Coronary artery (tissue), 2 donors: Measurements from ENCODE around the gene OTOP1.
"Not testable (repeated sequence)": the region's sequence is repeated elsewhere in the genome, so short reads cannot be mapped to it uniquely, and the experiment has no call there.

Source experiments
- DNase-seq: peaks from one replicate; pipeline ENCODE4 v3.0.0-alpha.2; 2017; ENCODE audit warnings: low spot score
- H3K27ac ChIP-seq, 2 donors: fragments of 200-600 bp; sonication (generic); one replicate each; pipeline ENCODE4 v1.5.1; 2016 to 2019
- H3K4me3 ChIP-seq: fragments of 200-600 bp; sonication (generic); 2 replicates; pipeline ENCODE4 v1.5.1; 2016; ENCODE audit warnings: mild to moderate bottlenecking, moderate library complexity
- CTCF ChIP-seq: fragments of 200-600 bp; sonication (generic); IDR thresholded peaks from one replicate; pipeline ENCODE4 v1.5.1; 2019; ENCODE audit warnings: antibody characterized with exemption

The OTOP1 gene

GRCh38 chr4:4206204-4206603, 20.5 kb downstream of the OTOP1 start:
- no peak for TF ChIP-seq CTCF
- H3K27ac ChIP-seq, result no peak overlapping the region

GRCh38 chr4:4204401-4204745, 22.4 kb downstream of the OTOP1 start:
- Histone ChIP-seq H3K27ac (no peak overlapping the region), H3K4me3 (no peak overlapping the region)
- TF ChIP-seq CTCF, result no peak
- no peak for DNase-seq

More at GRCh38 chr4:4206204-4206603, 20.5 kb downstream of the OTOP1 start:
- H3K4me3 ChIP-seq, result no peak overlapping the region
- DNase-seq, result no peak

GRCh38 chr4:4203688-4204400, 22.9 kb downstream of the OTOP1 start:
- Histone ChIP-seq H3K27ac (no peak overlapping the region), H3K4me3 (no peak overlapping the region)
- no peak for DNase-seq
- TF ChIP-seq CTCF, result no peak

GRCh38 chr4:4202510-4202909, 24.2 kb downstream of the OTOP1 start:
- DNase-seq, result no peak
- no peak for TF ChIP-seq CTCF
- Histone ChIP-seq H3K4me3 (no peak overlapping the region), H3K27ac (no peak overlapping the region)

GRCh38 chr4:4200624-4201023, 26.1 kb downstream of the OTOP1 start:
- TF ChIP-seq CTCF, result no peak
- Histone ChIP-seq H3K27ac (no peak overlapping the region), H3K4me3 (no peak overlapping the region)
- DNase-seq, result no peak

- Histone ChIP-seq H3K4me3 (no peak overlapping the region), H3K27ac (no peak overlapping the region)
- no peak for TF ChIP-seq CTCF
- no peak for DNase-seq
Observed at GRCh38 chr4:4195354-4195753, 31.4 kb downstream of the OTOP1 start.

GRCh38 chr4:4188557-4188956, 38.2 kb downstream of the OTOP1 start:
- not testable (repeated sequence) for H3K27ac ChIP-seq, H3K4me3 ChIP-seq, DNase-seq
